Measurements from ENCODE around the gene MYO5B.

The MYO5B gene

DNA sequence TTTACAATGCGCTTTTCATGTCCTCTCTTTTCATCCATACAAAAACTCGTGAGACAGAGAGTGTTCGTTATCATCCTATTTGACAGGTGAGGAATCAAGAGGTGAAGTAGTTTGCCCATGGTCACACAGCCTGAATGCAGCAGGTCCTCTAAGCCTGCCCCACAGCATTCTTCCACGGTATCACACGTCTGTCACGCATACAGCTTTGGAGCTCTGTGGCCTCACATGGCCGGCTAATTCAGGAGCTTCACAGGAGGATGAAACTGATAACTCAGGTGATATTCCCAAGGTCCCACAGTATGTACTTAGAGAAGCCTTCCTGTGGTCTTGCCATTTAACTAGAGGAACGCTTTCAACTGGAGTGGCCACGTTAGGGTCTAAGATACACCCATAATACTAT, 59.0 kb downstream of the MYO5B start:
- no peak overlapping the region for H3K27ac ChIP-seq (replicated peaks; ENCODE audit: low read length)
- H3K14ac ChIP-seq (ENCODE audit: low read length), result no peak overlapping the region
- H3K4me1 ChIP-seq (ENCODE audit: control insufficient read depth in 2 of 2, insufficient read depth in 1 of 2, low read depth in 1 of 2, low read length in 2 of 2), result no peaks in the 10 kb centered on the region
- no peak overlapping the region for H2AK5ac ChIP-seq (ENCODE audit: low read depth, low read length)
- H3K9ac ChIP-seq (ENCODE audit: low read depth, low read length, poor library complexity), result peak overlapping the region; percentile 47
- H2BK12ac ChIP-seq (ENCODE audit: low read length), result no peak overlapping the region
- H2AFZ ChIP-seq (ENCODE audit: low read length), result no peak overlapping the region
- H3K27me3 ChIP-seq (ENCODE audit: control insufficient read depth in 3 of 3, insufficient read depth in 3 of 3, low read depth in 1 of 3, low read length in 3 of 3), result no peaks in the 10 kb centered on the region
- no peak overlapping the region for H2BK5ac ChIP-seq (ENCODE audit: low read length)
- no peak overlapping the region for H2BK120ac ChIP-seq (ENCODE audit: low read depth, low read length)
- H3K4ac ChIP-seq (ENCODE audit: low read length), result no peak overlapping the region
- no peak overlapping the region for H3K4me3 ChIP-seq (ENCODE audit: low read length in 2 of 2)
- WGBS, 2 donors (ENCODE audit: extremely low coverage in 2 of 2, insufficient read length in 2 of 2, insufficient replicate concordance in 1 of 2), result no CpG with 5 or more reads among the region's 9 CpGs
- H3K23ac ChIP-seq (ENCODE audit: low read depth, low read length, poor library complexity), result no peak overlapping the region
- H3K18ac ChIP-seq (ENCODE audit: low read length), result no peak overlapping the region
- H2BK15ac ChIP-seq (ENCODE audit: low read length), result no peak overlapping the region
- no peak overlapping the region for H3K4me2 ChIP-seq (ENCODE audit: insufficient read depth, low read length, poor library complexity, severe bottlenecking)
- no peak overlapping the region for H4K91ac ChIP-seq (ENCODE audit: low read depth, low read length, poor library complexity)
- H3K79me1 ChIP-seq (ENCODE audit: low read depth, low read length), result no peaks in the 10 kb centered on the region
- H3K36me3 ChIP-seq (replicated peaks in 1 of 2; ENCODE audit: control insufficient read depth in 2 of 2, insufficient read depth in 2 of 2, low read length in 2 of 2), result no peaks in the 10 kb centered on the region
- no peak overlapping the region for H4K8ac ChIP-seq (ENCODE audit: low read depth, low read length)
- DNase-seq (ENCODE audit: low spot score), result no peak
- no peaks in the 10 kb centered on the region for H3K9me3 ChIP-seq (replicated peaks in 1 of 2; ENCODE audit: control insufficient read depth in 2 of 2, insufficient read depth in 1 of 2, low read depth in 1 of 2, low read length in 2 of 2)

DNA sequence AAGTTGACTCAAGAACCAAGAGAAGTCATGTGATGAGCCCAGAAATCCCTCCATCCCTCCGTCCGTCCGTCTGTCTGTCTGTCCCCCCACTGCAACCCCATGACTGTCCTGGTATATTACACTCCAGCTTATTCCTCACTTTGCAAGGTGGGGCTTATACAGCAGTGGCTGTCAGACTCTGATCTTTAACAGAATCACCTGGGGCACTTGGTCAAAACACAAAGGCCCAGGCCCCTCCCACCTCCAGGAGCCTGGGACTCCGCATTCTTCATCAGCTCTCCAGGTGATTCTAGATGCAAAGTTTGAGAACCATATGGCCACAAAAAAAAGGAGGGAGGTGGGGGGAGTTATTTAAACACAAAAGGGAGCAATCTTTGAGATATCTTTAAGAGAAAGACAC, 61.4 kb downstream of the MYO5B start:
- Histone ChIP-seq H3K36me3 (replicated peaks in 1 of 2; ENCODE audit: control insufficient read depth in 2 of 2, insufficient read depth in 2 of 2, low read length in 2 of 2) (no peaks in the 10 kb centered on the region), H3K4me1 (ENCODE audit: control insufficient read depth in 2 of 2, insufficient read depth in 1 of 2, low read depth in 1 of 2, low read length in 2 of 2) (peaks cover 0 to 3% of the 10 kb centered on the region in 2 donors), H3K79me1 (ENCODE audit: low read depth, low read length) (no peaks in the 10 kb centered on the region), H4K91ac (ENCODE audit: low read depth, low read length, poor library complexity) (no peak overlapping the region), H3K9me3 (replicated peaks in 1 of 2; ENCODE audit: control insufficient read depth in 2 of 2, insufficient read depth in 1 of 2, low read depth in 1 of 2, low read length in 2 of 2) (no peaks in the 10 kb centered on the region), H2AK5ac (ENCODE audit: low read depth, low read length) (no peak overlapping the region), H3K27me3 (ENCODE audit: control insufficient read depth in 3 of 3, insufficient read depth in 3 of 3, low read depth in 1 of 3, low read length in 3 of 3) (peaks cover 0 to under 1% (median 0%) of the 10 kb centered on the region in 3 experiments), H3K9ac (ENCODE audit: low read depth, low read length, poor library complexity) (no peak overlapping the region), H3K4me3 (ENCODE audit: low read length in 2 of 2) (no peak overlapping the region), H2BK120ac (ENCODE audit: low read depth, low read length) (no peak overlapping the region), H2BK15ac (ENCODE audit: low read length) (no peak overlapping the region), H2BK5ac (ENCODE audit: low read length) (no peak overlapping the region), H4K8ac (ENCODE audit: low read depth, low read length) (no peak overlapping the region), H3K27ac (replicated peaks; ENCODE audit: low read length) (no peak overlapping the region), H3K4me2 (ENCODE audit: insufficient read depth, low read length, poor library complexity, severe bottlenecking) (no peak overlapping the region), H3K23ac (ENCODE audit: low read depth, low read length, poor library complexity) (no peak overlapping the region), H3K4ac (ENCODE audit: low read length) (no peak overlapping the region), H3K14ac (ENCODE audit: low read length) (no peak overlapping the region), H2BK12ac (ENCODE audit: low read length) (no peak overlapping the region), H3K18ac (ENCODE audit: low read length) (no peak overlapping the region), H2AFZ (ENCODE audit: low read length) (no peak overlapping the region)
- no CpG with 5 or more reads among the region's 4 CpGs for WGBS, 2 donors (ENCODE audit: extremely low coverage in 2 of 2, insufficient read length in 2 of 2, insufficient replicate concordance in 1 of 2)
- no peak for DNase-seq (ENCODE audit: low spot score)

DNA sequence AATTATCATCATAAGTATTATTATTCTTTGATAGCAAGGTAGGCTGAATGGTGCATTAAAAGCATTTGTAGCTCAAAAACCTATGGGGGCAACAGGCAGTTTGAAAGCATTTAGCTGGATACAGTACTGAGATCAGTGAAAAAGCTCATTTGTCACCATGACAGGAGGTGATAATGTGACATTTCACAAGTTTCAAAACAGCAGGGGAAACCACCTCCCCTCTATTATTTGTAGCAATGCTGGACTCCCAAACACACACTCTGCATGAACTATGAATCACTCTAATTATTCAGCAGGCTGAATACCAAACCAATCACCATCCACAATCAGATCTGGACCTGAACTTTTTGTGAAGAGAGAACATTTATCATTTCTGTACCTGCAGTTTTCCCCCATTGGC, 63.4 kb downstream of the MYO5B start:
- no peak overlapping the region for H4K8ac ChIP-seq (ENCODE audit: low read depth, low read length)
- no peak overlapping the region for H2BK15ac ChIP-seq (ENCODE audit: low read length)
- DNase-seq (ENCODE audit: low spot score), result no peak

DNA sequence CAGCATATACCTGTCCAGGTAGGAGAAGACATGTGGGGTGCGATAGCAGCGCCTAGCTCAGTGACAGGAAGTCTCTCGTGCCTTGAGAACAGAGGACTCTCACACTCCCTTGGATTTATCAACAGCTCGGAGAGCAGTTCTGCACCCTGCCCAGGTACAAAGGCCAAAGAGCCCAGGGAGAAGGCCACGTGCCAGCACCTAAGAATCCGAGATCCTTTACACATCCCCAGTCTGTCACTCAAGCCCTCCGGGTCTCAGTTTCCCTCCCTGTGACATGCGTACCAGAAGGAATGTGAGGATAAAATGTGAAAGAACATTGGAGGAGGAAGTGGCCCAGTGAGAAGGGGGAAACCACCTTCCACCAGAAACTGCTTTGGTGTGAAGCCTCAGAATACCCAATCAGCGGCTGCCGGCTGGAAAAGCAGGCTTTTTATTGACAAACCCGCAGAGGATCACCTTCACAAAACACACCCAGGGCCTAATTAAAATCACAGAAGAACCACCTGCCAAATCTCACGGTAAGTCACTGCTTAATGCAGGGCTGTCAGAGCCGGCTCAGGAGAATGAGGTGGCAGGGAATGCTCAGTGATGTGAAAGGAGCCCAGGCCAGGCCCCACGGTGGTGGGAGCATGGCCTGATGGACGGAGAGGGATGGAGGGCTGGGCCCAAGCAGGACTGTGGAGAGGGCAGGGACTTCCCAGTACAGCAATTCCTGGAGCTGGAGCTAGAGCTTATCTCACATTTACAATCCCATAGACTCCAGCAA, 66.3 kb downstream of the MYO5B start:
- H2BK120ac ChIP-seq (ENCODE audit: low read depth, low read length), result no peak overlapping the region
- H3K23ac ChIP-seq (ENCODE audit: low read depth, low read length, poor library complexity), result no peak overlapping the region
- no peak overlapping the region for H2BK12ac ChIP-seq (ENCODE audit: low read length)
- H3K9me3 ChIP-seq (replicated peaks in 1 of 2; ENCODE audit: control insufficient read depth in 2 of 2, insufficient read depth in 1 of 2, low read depth in 1 of 2, low read length in 2 of 2), result peaks cover 0 to 1% of the 10 kb centered on the region in 2 donors
- H3K27ac ChIP-seq (replicated peaks; ENCODE audit: low read length), result no peak overlapping the region
- H2BK5ac ChIP-seq (ENCODE audit: low read length), result no peak overlapping the region
- no peak overlapping the region for H2BK15ac ChIP-seq (ENCODE audit: low read length)
- peaks cover 0 to 5% of the 10 kb centered on the region in 2 donors for H3K4me1 ChIP-seq (ENCODE audit: control insufficient read depth in 2 of 2, insufficient read depth in 1 of 2, low read depth in 1 of 2, low read length in 2 of 2)
- H4K91ac ChIP-seq (ENCODE audit: low read depth, low read length, poor library complexity), result no peak overlapping the region
- H3K14ac ChIP-seq (ENCODE audit: low read length), result no peak overlapping the region
- H2AFZ ChIP-seq (ENCODE audit: low read length), result no peak overlapping the region
- no CpG with 5 or more reads among the region's 15 CpGs for WGBS, 2 donors (ENCODE audit: extremely low coverage in 2 of 2, insufficient read length in 2 of 2, insufficient replicate concordance in 1 of 2)
- H2AK5ac ChIP-seq (ENCODE audit: low read depth, low read length), result no peak overlapping the region
- H3K27me3 ChIP-seq (ENCODE audit: control insufficient read depth in 3 of 3, insufficient read depth in 3 of 3, low read depth in 1 of 3, low read length in 3 of 3), result peaks cover 0 to 6% (median 0%) of the 10 kb centered on the region in 3 experiments
- no peaks in the 10 kb centered on the region for H3K36me3 ChIP-seq (replicated peaks in 1 of 2; ENCODE audit: control insufficient read depth in 2 of 2, insufficient read depth in 2 of 2, low read length in 2 of 2)
- no peak overlapping the region for H3K9ac ChIP-seq (ENCODE audit: low read depth, low read length, poor library complexity)
- H3K4ac ChIP-seq (ENCODE audit: low read length), result no peak overlapping the region
- H3K79me1 ChIP-seq (ENCODE audit: low read depth, low read length), result no peaks in the 10 kb centered on the region
- no peak for DNase-seq (ENCODE audit: low spot score)
- no peak overlapping the region for H3K4me2 ChIP-seq (ENCODE audit: insufficient read depth, low read length, poor library complexity, severe bottlenecking)
- H3K4me3 ChIP-seq (ENCODE audit: low read length in 2 of 2), result no peak overlapping the region
- peak overlapping the region; percentile 41 for H3K18ac ChIP-seq (ENCODE audit: low read length)
- no peak overlapping the region for H4K8ac ChIP-seq (ENCODE audit: low read depth, low read length)

More for the DNA sequence above, 63.4 kb downstream of the MYO5B start:
- H2AK5ac ChIP-seq (ENCODE audit: low read depth, low read length), result no peak overlapping the region
- no peaks in the 10 kb centered on the region for H3K9me3 ChIP-seq (replicated peaks in 1 of 2; ENCODE audit: control insufficient read depth in 2 of 2, insufficient read depth in 1 of 2, low read depth in 1 of 2, low read length in 2 of 2)
- H3K4ac ChIP-seq (ENCODE audit: low read length), result no peak overlapping the region
- H2AFZ ChIP-seq (ENCODE audit: low read length), result no peak overlapping the region
- H2BK12ac ChIP-seq (ENCODE audit: low read length), result no peak overlapping the region
- no peak overlapping the region for H3K23ac ChIP-seq (ENCODE audit: low read depth, low read length, poor library complexity)
- no peaks in the 10 kb centered on the region for H3K36me3 ChIP-seq (replicated peaks in 1 of 2; ENCODE audit: control insufficient read depth in 2 of 2, insufficient read depth in 2 of 2, low read length in 2 of 2)
- H3K9ac ChIP-seq (ENCODE audit: low read depth, low read length, poor library complexity), result no peak overlapping the region
- H2BK5ac ChIP-seq (ENCODE audit: low read length), result no peak overlapping the region
- H3K4me2 ChIP-seq (ENCODE audit: insufficient read depth, low read length, poor library complexity, severe bottlenecking), result no peak overlapping the region
- peaks cover 0 to 6% (median 0%) of the 10 kb centered on the region in 3 experiments for H3K27me3 ChIP-seq (ENCODE audit: control insufficient read depth in 3 of 3, insufficient read depth in 3 of 3, low read depth in 1 of 3, low read length in 3 of 3)
- no peak overlapping the region for H3K14ac ChIP-seq (ENCODE audit: low read length)
- no peak overlapping the region for H4K91ac ChIP-seq (ENCODE audit: low read depth, low read length, poor library complexity)
- H2BK120ac ChIP-seq (ENCODE audit: low read depth, low read length), result no peak overlapping the region
- H3K18ac ChIP-seq (ENCODE audit: low read length), result no peak overlapping the region
- H3K79me1 ChIP-seq (ENCODE audit: low read depth, low read length), result no peaks in the 10 kb centered on the region
- no peak overlapping the region for H3K27ac ChIP-seq (replicated peaks; ENCODE audit: low read length)
- H3K4me1 ChIP-seq (ENCODE audit: control insufficient read depth in 2 of 2, insufficient read depth in 1 of 2, low read depth in 1 of 2, low read length in 2 of 2), result peaks cover 0 to 5% of the 10 kb centered on the region in 2 donors
- no peak overlapping the region for H3K4me3 ChIP-seq (ENCODE audit: low read length in 2 of 2)
